ENCODE results near the gene LCTL.

LCTL gene, protein sequence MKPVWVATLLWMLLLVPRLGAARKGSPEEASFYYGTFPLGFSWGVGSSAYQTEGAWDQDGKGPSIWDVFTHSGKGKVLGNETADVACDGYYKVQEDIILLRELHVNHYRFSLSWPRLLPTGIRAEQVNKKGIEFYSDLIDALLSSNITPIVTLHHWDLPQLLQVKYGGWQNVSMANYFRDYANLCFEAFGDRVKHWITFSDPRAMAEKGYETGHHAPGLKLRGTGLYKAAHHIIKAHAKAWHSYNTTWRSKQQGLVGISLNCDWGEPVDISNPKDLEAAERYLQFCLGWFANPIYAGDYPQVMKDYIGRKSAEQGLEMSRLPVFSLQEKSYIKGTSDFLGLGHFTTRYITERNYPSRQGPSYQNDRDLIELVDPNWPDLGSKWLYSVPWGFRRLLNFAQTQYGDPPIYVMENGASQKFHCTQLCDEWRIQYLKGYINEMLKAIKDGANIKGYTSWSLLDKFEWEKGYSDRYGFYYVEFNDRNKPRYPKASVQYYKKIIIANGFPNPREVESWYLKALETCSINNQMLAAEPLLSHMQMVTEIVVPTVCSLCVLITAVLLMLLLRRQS
- 0 to 1.4 (median 0) reads per million in 17 experiments for total RNA-seq

DNA sequence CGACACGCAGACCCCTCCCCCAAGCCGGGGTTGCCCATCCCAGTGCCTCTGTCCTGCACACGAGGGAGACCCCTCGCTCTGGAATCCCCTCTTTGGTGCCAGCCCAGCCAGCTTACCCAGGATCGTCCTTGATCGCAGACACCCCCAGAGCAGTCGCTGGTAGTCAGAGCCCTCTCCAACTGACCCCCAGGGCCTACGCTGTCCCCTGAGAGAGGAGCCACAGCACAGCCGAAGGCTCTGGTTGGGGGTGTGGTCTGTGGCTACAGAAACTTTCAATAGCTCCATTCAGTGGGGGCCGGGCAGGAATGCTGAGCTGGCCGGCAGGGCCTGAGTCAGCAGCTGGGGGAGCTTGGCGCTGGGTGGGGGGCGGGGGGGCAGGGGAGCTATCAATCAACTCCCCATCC, at the start of gene LCTL:
LCTL (minus strand) TSS at position 258 of the 404 bp plus-strand sequence. CDS start 633 bp downstream, outside the sequence.
- DNase-seq, result no peak

DNA sequence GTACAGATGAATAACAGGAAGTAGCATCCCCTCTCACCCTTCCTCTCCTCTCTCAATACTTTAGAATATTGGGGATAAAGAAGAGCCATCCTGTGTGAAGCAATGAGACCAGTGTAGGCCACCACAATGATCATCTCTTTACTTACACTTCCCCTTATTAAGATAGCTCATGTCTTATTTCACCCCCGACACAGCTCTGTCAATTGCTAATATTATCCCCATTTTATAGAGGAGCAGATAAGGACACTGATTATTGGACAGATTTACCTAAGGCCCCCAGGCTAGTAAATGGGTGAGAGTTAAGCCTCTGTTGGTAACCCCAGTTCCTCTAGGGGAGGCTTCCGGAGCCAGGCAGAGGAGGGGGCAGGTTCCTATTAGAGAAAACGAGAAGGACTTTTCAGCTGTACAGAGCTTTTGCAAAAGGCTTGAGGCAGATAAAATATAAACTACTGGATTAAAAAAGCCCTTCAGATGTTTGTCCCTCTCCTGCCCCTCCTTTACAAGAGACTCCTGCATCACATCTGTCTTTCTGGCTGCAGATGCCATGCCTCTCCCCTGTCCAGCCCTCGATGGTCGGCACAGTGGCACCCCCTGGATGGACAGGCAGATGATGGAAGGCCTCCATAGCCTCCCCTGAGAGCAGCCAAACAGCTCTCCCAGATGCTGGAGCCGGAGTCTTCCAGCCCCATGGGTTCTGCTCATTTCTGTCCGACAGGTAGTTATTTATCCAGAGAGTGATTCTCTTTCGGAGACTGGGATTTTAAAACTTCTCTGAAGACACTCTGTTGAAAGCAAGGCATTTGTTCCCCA, 49.4 kb upstream of the LCTL start:
- peak; percentile 33 to 73 (median 66) for DNase-seq

DNA sequence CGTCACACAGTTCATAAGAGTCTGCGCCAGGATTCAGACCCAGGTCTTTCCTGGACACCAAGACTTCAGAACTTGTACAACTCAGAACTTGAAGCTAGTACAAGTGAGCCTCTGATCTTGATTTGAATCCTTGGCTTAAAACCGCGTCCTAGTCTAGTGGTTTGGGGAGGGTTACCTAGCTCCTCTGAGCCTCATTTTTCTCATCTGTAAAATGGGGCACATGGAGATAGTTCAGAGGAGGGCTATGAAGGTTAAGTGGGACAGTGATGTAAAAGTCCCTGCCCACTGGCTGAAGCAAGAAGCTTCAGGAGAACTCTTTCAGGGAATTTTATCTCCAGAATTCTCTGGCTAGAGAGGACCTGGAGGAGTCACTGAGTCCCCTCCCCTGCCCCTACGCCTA, 48.7 kb upstream of the LCTL start:
- no peak for DNase-seq

DNA sequence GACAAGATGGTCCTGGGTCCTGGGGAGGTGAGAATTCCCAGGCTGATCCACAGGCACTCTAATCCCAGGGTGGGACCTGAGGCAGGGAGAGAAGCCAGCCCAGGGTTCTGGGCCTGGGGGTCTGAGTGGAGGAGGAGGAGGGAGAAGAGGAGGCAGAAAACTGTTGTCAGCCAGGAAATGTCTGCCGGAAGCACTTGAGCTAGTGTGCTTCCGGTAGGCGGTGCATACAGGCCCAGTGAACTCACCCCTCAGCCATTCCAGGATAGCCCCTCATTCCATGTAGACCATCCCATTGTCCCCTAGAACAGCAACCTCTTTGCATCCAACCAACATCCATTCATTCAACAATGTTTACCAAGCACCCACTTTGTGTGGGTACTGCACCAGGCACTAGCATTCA, 47.9 kb upstream of the LCTL start:
- no peak for DNase-seq

DNA sequence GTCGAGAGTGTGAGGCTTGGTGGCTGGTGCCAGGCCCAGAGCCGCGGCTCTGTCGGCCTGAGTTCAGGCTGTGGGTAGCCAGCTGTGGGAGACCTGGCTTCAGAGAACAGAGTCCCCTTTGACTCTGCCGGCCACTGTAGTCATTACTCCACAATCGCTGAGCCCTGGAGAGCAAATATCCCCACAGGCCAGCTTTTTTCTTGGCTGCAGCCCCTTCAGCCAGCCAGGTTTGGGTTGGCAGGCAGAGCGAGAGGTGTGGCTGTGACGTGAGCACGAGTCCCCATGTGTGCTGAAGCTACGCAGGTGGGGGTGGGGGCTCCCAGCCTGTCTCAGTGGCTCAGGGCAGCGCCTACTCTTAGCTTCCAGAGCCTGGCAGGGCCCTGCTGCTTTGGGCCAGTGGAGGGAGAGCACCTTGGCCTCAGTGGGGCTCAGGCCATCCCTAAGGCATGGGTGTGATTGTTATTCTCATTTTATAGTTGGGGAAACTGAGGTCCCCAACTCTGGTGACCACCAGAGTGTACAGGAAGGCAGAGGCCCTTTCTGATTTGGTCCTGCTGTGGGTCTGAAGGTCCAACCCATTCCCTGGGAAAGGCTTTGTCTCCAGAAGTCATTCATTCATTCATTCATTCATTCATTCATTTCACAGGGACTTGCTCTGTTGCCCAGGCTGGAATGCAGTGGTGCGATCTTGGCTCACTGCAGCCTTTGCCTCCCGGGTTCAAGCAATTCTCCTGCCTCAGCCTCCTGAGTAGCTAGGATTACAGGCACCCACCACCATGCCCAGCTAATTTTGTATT, 45.7 kb upstream of the LCTL start:
- DNase-seq, result no peak

DNA sequence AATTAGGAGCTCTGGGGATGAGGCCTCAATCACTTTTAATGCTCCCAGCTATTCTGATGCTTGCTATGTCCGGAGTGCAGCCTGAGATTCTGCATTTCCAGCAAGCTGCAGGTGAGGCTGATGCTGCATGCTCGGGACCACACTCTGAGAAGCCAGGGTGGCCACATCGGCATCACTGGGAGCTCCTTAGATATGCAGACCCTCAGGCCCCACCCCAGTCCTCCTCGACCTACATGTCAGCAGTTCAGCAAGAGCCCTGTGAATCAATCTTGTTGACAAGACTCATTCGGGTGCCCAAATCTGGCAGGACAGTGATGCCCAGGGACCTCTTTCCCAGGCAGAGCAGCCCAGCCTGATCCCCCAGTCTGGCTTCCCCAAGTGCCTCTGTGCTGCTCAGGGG, 44.1 kb upstream of the LCTL start:
- no peak for DNase-seq

DNA sequence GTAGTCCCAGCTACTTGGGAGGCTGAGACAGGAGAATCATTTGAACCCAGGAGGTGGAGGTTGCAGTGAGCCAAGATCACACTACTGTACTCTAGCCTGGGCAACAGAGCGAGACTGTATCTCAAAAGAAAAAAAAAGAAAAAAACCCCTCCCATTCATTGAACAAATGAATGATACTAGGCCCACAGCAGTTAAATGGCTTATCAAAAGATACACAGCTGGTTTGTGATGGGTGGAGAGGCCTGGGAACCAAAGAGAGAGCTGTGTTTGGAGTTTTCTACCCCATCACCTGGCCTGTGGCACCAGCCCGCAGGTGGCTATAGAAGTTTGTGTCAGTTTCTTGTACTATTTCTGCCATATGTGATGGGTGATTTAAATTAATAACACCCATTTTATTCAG, 43.1 kb upstream of the LCTL start:
- no peak for DNase-seq

DNA sequence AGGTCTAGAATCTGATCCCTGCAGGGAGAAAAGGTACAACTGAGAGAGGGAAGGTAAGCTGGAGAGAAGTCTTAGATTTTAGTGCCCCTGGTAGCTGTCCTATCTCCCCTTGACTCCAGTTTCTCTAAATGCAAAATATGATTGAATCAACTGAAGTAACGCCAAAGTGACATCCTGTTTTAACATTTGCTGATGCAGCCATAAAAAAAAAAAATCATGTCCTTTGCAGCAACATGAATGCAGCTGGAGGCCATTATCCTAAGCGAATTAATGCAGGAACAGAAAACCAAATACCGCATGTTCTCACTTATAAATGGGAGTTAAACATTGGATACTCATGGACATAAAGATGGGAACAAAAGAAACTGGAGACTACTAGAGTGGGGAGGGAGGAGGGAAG, 42.4 kb upstream of the LCTL start:
- DNase-seq, result no peak

DNA sequence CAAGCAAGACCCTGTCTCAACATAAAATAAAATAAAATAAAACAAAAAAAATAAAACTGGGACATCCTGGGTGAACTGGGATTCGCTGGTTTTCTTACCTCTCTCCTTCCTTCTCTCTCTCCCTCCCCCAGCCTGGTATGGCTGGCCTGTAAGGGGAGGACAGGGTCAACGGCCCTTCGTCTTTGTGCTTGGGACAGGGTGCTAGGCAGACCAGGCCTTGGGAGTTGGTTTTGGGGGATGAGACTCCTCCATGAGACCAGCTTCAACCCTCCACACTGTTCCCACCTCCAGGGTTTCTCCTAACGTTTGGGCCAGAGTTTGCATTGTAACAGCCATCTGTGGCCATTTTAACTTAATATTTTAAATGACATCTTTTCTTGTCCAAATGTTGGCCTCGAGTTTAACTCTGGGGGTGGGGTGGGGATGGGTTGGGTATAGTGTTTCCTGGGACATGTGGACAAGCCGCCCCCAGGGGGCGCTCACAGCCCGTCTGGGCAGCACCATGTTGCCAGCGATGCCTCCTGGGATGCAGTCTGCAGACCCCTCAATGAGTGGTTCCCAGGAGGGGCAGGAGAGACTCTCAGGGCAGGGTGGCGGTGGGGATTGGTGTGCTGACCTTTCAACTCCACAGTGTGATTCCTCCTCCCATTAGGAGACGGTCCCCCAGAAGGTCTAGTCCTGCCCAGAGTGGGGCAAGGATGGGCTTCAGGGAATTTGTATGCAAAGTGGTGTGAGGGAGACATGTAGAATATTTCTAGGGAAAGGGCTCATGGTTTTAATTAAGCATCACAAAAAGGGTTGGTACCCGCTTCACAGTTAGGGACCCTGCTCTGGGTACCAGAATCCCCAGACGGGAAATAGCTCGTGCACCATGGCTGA, 37.7 kb upstream of the LCTL start:
- peak; percentile 81 to 94 (median 86) for DNase-seq

DNA sequence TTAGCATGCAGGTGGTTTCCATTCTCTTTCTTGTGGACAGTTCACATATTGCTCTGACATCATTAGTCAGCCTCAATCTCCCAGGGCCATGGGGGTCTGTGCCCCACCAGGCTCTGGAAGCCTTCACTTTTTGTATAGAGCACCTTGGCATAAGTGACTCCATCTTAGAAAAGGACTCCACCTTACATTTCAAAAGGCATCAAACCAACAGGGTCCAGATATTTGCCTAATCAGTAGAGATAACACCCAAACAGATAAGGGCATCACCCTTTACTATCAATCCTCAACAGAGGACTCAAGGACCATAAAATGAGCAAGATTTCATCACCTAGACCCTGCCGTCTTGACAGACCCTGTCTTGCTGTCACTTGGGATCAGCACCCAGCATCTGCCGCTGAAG, 35.7 kb upstream of the LCTL start:
- DNase-seq, result no peak

DNA sequence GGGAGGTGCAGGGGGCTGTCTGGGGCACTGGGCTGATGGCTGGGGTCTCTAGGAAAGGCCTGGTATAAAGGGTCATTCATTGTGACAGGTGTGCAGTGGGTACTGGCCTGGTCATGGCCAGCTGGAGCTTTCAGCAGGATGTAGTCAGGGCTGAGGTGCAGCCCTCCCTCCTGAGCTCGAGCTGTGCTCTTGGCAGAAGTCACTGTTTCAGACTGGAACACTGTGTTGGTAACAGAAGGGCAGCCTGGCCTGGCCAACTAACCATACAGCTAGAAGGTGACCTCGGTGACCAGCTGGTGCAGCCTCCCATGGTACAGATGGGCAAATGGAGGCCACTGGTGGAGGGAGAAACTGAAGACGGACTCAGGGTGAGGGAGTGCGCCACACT, 34.4 kb upstream of the LCTL start:
- DNase-seq, result no peak

DNA sequence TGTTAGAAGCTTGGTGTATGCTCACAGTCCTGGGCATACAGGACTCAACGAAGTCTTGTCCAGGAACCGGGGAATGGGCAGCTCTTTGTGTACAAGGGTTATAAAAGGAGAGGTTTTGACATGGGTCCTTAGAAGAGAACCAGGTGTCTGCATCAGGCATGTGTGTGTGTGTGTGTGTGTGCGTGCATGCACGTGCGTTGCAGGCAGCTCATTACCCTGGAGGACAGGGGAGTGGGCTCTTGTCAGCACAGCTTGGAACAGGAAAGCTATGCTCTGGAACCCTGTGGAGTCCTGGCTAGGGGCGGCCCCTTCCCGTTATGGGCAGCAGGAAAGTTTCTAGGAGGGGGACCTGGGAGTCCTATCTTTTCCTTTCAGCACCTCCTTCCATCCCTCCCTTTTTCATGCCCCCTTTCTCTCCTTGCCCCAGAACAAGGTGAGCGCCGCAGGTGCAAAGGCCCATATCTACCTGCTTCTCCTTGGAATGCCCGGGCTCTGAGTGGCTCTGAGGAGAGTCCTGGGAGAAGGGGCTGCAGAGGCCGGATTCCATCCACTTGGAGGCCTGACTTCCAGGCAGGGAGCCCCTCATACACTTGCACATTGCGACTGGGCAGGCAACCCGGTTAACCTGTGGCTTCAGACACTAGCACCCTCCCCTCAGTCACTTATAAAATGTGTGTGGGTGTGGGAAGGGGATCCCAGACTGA, 33.9 kb upstream of the LCTL start:
- no peak for DNase-seq

DNA sequence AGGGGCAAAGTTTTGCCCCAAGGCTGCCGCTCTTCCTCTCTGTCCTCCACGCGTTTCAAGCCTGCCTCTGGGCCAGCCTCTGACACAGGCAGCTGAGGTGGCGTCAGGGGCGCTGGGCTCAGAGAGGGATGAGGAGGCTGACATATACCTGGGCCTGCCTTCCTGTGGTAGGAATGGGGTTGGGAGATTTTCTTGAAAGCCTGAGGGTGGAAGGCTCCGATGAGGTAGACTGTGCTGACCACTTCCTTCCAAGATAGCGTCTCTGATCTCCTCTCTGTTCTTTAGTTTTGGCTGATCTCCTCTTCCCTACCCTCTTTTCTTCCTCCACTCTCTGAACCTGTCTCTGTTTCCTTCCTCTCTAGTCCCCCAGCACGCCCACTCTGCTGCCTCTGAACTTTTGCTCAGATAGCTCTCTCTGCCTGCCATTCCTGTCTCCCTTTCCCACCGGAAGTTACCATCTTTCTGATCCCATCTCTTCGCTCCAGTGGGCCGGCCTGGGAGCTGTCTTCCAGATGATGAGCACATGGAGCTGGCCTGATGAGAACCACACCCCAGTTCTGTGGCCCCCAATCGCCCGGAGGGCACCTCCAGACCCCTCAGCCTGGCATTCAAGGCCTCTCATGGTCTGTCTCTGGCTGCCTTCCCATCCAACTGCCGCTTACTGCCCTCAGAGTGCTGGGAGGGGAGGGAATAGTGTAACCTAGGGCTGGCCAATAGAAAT, 32.5 kb upstream of the LCTL start:
- DNase-seq, result no peak

DNA sequence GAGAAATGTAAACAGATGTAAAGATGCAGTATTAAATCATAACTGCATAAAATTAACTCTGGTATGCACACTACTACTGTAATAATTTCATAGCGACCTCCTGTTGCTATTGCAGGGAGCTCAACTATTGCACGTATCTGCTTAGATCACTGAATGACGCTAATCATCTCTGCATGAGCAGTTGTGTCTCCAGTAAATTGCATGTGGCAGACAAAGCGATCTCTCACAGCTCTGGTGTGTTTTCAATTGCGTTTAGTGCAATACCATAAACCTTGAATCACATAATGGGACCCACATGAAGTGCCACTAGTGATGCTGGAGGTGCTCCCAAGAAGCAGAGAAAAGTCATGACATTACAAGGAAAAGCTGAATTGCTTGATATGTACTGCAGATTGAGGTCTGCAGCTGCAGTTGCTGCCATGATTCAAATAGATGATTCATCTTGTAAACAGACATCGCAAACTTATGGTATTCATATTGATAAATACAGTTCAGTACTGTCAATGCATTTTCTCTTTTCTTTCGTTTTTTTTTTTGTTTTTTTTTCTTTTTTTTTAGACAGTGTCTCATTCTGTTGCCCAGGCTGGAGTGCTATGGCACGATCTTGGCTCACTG, 30.2 kb upstream of the LCTL start:
- no peak for DNase-seq

DNA sequence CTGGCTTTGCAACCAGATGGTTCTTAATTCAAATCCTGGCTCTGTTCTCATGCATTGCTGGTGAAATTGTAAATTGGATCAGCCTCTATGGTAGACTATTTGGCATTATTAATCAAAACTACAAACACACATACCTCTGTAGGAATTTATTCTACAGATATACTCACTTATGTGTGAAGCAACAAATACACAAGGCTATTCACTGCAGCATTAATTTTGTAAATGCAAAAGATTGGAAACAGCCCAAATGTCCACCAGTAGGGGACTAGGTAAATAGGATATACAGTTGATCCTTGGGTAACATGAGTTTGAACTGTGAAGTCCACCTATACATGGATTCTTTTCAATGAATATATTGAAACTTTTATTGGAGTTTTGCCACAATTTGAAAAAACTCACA, 29.5 kb upstream of the LCTL start:
- DNase-seq, result no peak

DNA sequence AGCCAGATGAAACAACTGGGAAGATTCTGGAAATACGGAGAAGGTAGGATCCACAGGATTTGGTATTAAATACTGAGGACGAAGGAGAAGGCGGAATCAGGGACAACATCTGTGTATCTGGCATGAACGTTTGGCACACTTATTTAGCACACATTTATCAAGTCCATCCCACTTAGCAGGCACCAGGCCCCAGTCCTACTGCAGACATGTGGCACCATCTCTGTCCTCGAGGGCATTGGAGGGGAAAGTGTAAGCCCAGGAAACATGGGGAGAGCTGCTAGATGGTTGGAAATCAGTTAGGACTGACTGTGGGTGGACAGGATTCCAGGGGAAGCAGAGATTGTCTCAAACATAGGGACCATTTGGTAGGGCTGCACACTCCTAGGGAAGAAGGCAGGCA, 29.0 kb upstream of the LCTL start:
- DNase-seq, result no peak

DNA sequence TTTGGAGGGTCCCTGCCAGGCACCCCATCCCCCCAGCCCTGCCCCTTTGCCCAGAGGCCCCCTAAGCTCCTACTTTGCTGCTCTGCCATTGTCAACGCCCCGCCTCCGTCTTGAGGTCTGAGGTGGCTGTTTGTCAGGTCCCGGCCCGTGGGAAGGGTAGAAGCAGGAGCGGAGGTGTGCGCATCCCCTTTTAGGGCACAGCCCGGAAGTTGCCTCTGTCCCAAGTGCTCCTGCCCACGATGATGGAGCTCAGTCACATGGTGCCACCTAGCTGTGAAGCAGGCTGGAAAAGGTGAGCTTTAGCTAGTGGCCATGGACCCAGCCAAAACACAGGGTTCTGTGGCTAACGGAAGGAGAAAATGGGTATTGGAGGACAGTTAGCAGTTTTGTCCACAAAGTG, 28.5 kb upstream of the LCTL start:
- no peak for DNase-seq

DNA sequence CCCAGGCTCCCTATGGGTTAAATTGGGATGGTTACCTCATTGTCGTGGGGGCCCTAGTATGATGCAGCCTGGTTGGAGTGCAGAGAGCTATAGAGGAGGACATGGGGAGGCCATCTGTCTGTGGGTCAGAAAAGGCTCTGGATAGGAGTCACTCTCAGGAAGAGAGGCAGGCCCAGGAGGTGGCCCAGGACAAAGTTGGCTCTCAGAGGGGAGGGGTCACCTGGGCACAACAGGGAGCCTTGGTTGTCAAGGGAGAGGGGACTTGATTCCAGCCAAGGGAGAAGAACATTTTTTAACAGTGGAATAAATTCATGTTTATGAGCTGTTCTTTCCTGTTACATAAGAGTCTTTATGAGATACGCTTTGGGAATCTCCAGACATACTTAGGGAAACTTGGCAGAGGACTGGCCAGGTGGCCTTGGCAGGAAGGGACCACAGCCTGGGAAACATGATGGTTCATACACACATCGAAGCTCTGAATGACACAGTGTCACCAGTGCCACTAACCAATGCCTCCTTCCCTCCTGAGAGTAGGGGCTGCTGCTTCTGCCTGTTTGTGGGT, 27.5 kb upstream of the LCTL start:
- no peak for DNase-seq

DNA sequence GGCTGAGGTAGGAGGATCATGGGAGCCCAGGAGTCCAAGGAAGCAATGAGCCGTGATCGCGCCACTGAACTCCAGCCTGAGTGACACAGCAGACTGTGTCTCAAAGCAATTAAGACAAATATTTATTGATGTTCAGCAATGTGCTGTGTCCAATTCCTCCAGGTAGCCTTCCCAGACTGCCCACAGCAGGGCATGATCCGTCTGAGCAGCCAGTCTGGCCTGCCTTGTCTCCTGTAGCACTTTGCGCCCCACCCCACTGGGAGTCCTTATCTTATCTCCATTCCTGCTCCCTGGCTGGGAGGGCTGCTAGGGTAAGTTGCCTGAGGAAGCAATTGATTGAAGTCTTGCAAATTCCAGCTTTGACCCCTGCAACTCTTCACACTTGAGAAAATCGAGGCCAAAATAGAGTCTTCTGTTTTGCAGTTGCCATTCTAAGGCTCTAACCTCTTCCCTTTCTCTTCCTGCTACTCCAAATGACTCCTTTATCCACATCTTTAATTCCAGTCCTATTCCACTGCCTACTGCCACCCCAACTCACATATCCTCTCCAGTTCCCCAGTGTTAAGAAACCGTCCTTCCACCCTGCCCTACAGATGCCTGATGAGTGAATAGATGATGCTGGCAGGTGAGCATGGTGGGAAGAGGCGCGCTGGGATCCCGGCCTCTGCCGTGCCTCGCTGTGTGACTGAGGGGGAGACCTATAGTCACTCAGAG, 26.9 kb upstream of the LCTL start:
- no peak for DNase-seq
